Hepatocyte (in vitro differentiated cells): Measurements from ENCODE around the gene POLR2I. TPM values are rescaled to one million over a fixed set of nuclear protein-coding genes. Genes with fewer than 3 reads are reported as not detected.
"Not testable (repeated sequence)": the region's sequence is repeated elsewhere in the genome, so short reads cannot be mapped to it uniquely, and the experiment has no call there.

ENCODE experiments used
- DNase-seq: peaks from one replicate; pipeline ENCODE4 v3.0.0-alpha.2; 2016; ENCODE audit warnings: low spot score
- H2AFZ ChIP-seq: fragments of 200-600 bp; sonication (generic); 2 replicates; pipeline ENCODE4 v1.6.0; 2016; ENCODE audit warnings: antibody characterized with exemption, mild to moderate bottlenecking
- H3K27ac ChIP-seq: fragments of 200-600 bp; sonication (generic); 2 replicates; pipeline ENCODE4 v1.5.1; 2016; ENCODE audit warnings: mild to moderate bottlenecking
- H3K27me3 ChIP-seq: fragments of 200-600 bp; sonication (generic); 2 replicates; pipeline ENCODE4 v1.6.1; 2016
- H3K36me3 ChIP-seq: fragments of 200-600 bp; sonication (generic); replicated peaks from 2 replicates; pipeline ENCODE4 v1.5.1; 2016; ENCODE audit warnings: low read depth; ENCODE audit not compliant: insufficient read depth
- H3K4me1 ChIP-seq: fragments of 200-600 bp; sonication (generic); 2 replicates; pipeline ENCODE4 v1.5.1; 2016; ENCODE audit warnings: mild to moderate bottlenecking, moderate library complexity; ENCODE audit not compliant: insufficient read depth
- H3K4me2 ChIP-seq: fragments of 200-600 bp; sonication (generic); 2 replicates; pipeline ENCODE4 v1.6.0; 2016
- H3K4me3 ChIP-seq: fragments of 200-600 bp; sonication (generic); 2 replicates; pipeline ENCODE4 v1.5.1; 2016; ENCODE audit warnings: mild to moderate bottlenecking
- H3K79me2 ChIP-seq: fragments of 200-600 bp; sonication (generic); 2 replicates; pipeline ENCODE4 v1.6.0; 2017; ENCODE audit warnings: mild to moderate bottlenecking
- H3K9me2 ChIP-seq: fragments of 200-600 bp; sonication (generic); replicated peaks from 2 replicates; pipeline ENCODE4 v1.6.0; 2017; ENCODE audit warnings: mild to moderate bottlenecking; ENCODE audit not compliant: insufficient read depth
- H3K9me3 ChIP-seq: fragments of 200-600 bp; sonication (generic); 2 replicates; pipeline ENCODE4 v1.5.1; 2016; ENCODE audit warnings: low read depth, mild to moderate bottlenecking
- H4K20me1 ChIP-seq: fragments of 200-600 bp; sonication (generic); 2 replicates; pipeline ENCODE4 v1.6.0; 2016; ENCODE audit warnings: mild to moderate bottlenecking; ENCODE audit not compliant: insufficient read depth, poor library complexity, severe bottlenecking
- CTCF ChIP-seq: fragments of 200-600 bp; sonication (generic); IDR thresholded peaks from 2 replicates; pipeline ENCODE4 v1.5.1; 2016; ENCODE audit warnings: antibody characterized with exemption, mild to moderate bottlenecking; ENCODE audit not compliant: poor library complexity
- EZH2 ChIP-seq: fragments of 200-600 bp; sonication (generic); IDR thresholded peaks from 2 replicates; pipeline ENCODE4 v1.6.1; 2016; ENCODE audit warnings: antibody characterized with exemption, mild to moderate bottlenecking, borderline replicate concordance
- EZH2phosphoT487 ChIP-seq: fragments of 200-600 bp; sonication (generic); IDR thresholded peaks from one replicate; pipeline ENCODE4 v1.6.1; 2018; ENCODE audit warnings: antibody characterized with exemption, mild to moderate bottlenecking, low read depth, moderate library complexity; ENCODE audit not compliant: unreplicated experiment, severe bottlenecking
- WGBS: methylation state at CpG from one replicate; pipeline ENCODE4 v1.1.6; 2016; ENCODE audit warnings: low lambda C conversion rate; ENCODE audit errors: missing lambda C conversion rate; 5-methylcytosine and 5-hydroxymethylcytosine counted together
- polyA plus RNA-seq: library from polyadenylated mRNA; unstranded; fragments of >200 nt; fragmentation: Nextera tagmentation; extraction: Ambion mirVana; gene quantifications from 2 replicates; pipeline ENCODE4 v1.2.1, GENCODE V29; 2016
- total RNA-seq: library from RNA; depleted of rRNA; stranded (reverse); fragments of >200 nt; gene quantifications from 2 replicates; pipeline ENCODE4 v1.2.3, GENCODE V29; 2014

Gene POLR2I
- total and polyA plus RNA-seq, 2 experiments from 2014 or later: 19.3 to 115 TPM

- H3K27ac ChIP-seq: no peak overlapping the region
- no peaks in the 10 kb centered on the region for H3K36me3 ChIP-seq
- H3K27me3 ChIP-seq: no peaks in the 10 kb centered on the region
- no peaks in the 10 kb centered on the region for H3K9me2 ChIP-seq
- H3K4me3 ChIP-seq: no peak overlapping the region
- no peaks in the 10 kb centered on the region for H3K9me3 ChIP-seq
- DNase-seq: no peak
- no peaks in the 10 kb centered on the region for H3K4me1 ChIP-seq
- no peak overlapping the region for H3K4me2 ChIP-seq
- peaks cover 18% of the 10 kb centered on the region for H3K79me2 ChIP-seq
- H4K20me1 ChIP-seq: peaks cover 9% of the 10 kb centered on the region
- WGBS: 81% methylated on average over 12 of the region's 12 CpGs
- no peak overlapping the region for H2AFZ ChIP-seq
- TF ChIP-seq EZH2phosphoT487 (no peak), CTCF (no peak), EZH2 (no peak)
Measured at GRCh38 chr19:36136964-36137686, 22.4 kb upstream of the POLR2I start.

- H3K4me2 ChIP-seq, H2AFZ ChIP-seq, H3K9me2 ChIP-seq, H3K9me3 ChIP-seq, H3K27me3 ChIP-seq, DNase-seq, H4K20me1 ChIP-seq, H3K4me3 ChIP-seq, H3K27ac ChIP-seq, H3K36me3 ChIP-seq, H3K79me2 ChIP-seq, H3K4me1 ChIP-seq: not testable (repeated sequence)
- WGBS: 95% methylated on average over 4 of the region's 4 CpGs
Measured at GRCh38 chr19:36134867-36135266, 20.2 kb upstream of the POLR2I start.

GRCh38 chr19:36131221-36131620 is 16.5 kb upstream of the POLR2I start:
- not testable (repeated sequence) for H3K27ac ChIP-seq, H3K4me2 ChIP-seq, H3K36me3 ChIP-seq, H3K4me1 ChIP-seq, H3K27me3 ChIP-seq, H4K20me1 ChIP-seq, DNase-seq, H3K9me3 ChIP-seq, H3K4me3 ChIP-seq, H2AFZ ChIP-seq, H3K79me2 ChIP-seq, H3K9me2 ChIP-seq
- 88% methylated on average over 6 of the region's 6 CpGs for WGBS

GRCh38 chr19:36128392-36128736 is 13.7 kb upstream of the POLR2I start:
- H3K27ac ChIP-seq: peak overlapping the region; percentile 94
- TF ChIP-seq CTCF: no peak
- TF ChIP-seq EZH2phosphoT487: no peak
- TF ChIP-seq EZH2: no peak
- H3K9me2 ChIP-seq: no peaks in the 10 kb centered on the region
- H4K20me1 ChIP-seq: no peaks in the 10 kb centered on the region
- WGBS: 2% methylated on average over 10 of the region's 10 CpGs
- H2AFZ ChIP-seq: peak overlapping the region; percentile 47
- peaks cover 7% of the 10 kb centered on the region for H3K4me1 ChIP-seq
- no peaks in the 10 kb centered on the region for H3K79me2 ChIP-seq
- H3K27me3 ChIP-seq: no peaks in the 10 kb centered on the region
- H3K4me3 ChIP-seq: peak overlapping the region; percentile 22
- H3K4me2 ChIP-seq: peak overlapping the region; percentile 93
- peak; percentile 44 for DNase-seq
- no peaks in the 10 kb centered on the region for H3K36me3 ChIP-seq
- H3K9me3 ChIP-seq: no peaks in the 10 kb centered on the region
